ENCODE measurements around the gene OPHN1.

DNA sequence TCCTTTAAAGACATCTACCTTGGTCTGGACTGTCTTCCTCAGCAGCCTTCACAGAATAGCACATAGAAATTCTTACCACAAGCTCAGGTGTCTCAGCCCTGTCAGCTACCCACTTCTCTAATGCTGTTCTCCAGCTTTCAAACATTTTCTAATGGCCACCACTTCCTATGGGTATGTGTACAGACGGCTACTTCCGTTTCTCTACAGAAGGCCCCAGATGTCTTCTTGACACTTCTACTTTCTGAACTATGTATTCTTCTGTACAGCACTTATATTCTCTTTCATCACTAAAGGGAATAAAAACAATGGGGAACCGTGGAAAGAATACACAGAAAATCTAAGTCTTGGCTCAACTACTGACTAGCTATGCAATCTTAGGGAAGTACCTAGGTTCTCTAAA is 13.3 kb downstream of the OPHN1 start:
- TF ChIP-seq, protein P1, sequence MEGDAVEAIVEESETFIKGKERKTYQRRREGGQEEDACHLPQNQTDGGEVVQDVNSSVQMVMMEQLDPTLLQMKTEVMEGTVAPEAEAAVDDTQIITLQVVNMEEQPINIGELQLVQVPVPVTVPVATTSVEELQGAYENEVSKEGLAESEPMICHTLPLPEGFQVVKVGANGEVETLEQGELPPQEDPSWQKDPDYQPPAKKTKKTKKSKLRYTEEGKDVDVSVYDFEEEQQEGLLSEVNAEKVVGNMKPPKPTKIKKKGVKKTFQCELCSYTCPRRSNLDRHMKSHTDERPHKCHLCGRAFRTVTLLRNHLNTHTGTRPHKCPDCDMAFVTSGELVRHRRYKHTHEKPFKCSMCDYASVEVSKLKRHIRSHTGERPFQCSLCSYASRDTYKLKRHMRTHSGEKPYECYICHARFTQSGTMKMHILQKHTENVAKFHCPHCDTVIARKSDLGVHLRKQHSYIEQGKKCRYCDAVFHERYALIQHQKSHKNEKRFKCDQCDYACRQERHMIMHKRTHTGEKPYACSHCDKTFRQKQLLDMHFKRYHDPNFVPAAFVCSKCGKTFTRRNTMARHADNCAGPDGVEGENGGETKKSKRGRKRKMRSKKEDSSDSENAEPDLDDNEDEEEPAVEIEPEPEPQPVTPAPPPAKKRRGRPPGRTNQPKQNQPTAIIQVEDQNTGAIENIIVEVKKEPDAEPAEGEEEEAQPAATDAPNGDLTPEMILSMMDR (conservative IDR thresholded peaks at IDR 0.05), result no peak
- TF ChIP-seq ZFX (IDR thresholded peaks at IDR 0.05), result no peak

All from C4-2B (cell line).